Measurements from ENCODE around the gene RYR1. TPM values are rescaled to one million over a fixed set of nuclear protein-coding genes. Genes with fewer than 3 reads are reported as not detected.

The RYR1 gene
- total RNA-seq, 1 donor from 2014 or later: 0.65 TPM

GRCh38 chr19:38386300-38386970 lies 47.1 kb upstream of the RYR1 start:
- Mint-ChIP-seq H3K27ac (no peak overlapping the region), H3K27me3 (peaks cover 8% of the 10 kb centered on the region), H3K4me3 (ENCODE audit: low read depth) (no peak overlapping the region), H3K4me1 (ENCODE audit: low read depth) (peaks cover 9% of the 10 kb centered on the region), H3K9me3 (ENCODE audit: low read depth) (no peaks in the 10 kb centered on the region), H3K36me3 (ENCODE audit: insufficient read depth) (peaks cover 16% of the 10 kb centered on the region)
- TF ChIP-seq CTCF (IDR thresholded peaks at IDR 0.05; ENCODE audit: unreplicated experiment): no peak
- DNase-seq (ENCODE audit: low spot score, unreplicated experiment): no peak

- no peak for TF ChIP-seq CTCF (IDR thresholded peaks at IDR 0.05; ENCODE audit: unreplicated experiment)
- no peak for DNase-seq (ENCODE audit: low spot score, unreplicated experiment)
Measured at GRCh38 chr19:38386971-38387549, 46.4 kb upstream of the RYR1 start.

GRCh38 chr19:38387550-38388348 lies 45.7 kb upstream of the RYR1 start, which contains the start of gene GGN:
GGN (minus strand) TSS chr19:38388034; CDS start chr19:38387261, 773 bp downstream.
- peak within 1 kb of the TSS; percentile 84 for H3K4me3 Mint-ChIP-seq (ENCODE audit: low read depth)
- peak; percentile 85 for DNase-seq (ENCODE audit: low spot score, unreplicated experiment)
- H3K36me3 Mint-ChIP-seq (ENCODE audit: insufficient read depth): peaks cover 13% of the 10 kb centered on the region
- H3K9me3 Mint-ChIP-seq (ENCODE audit: low read depth): no peaks in the 10 kb centered on the region
- peaks cover 11% of the 10 kb centered on the region for H3K4me1 Mint-ChIP-seq (ENCODE audit: low read depth)
- peak within 1 kb of the TSS; percentile 91 for H3K27ac Mint-ChIP-seq
- no peak for TF ChIP-seq CTCF (IDR thresholded peaks at IDR 0.05; ENCODE audit: unreplicated experiment)
- peaks cover 10% of the 10 kb centered on the region for H3K27me3 Mint-ChIP-seq

More at GRCh38 chr19:38386971-38387549, 46.4 kb upstream of the RYR1 start:
- Mint-ChIP-seq H3K27ac (peak overlapping the region; percentile 77), H3K4me1 (ENCODE audit: low read depth) (peaks cover 9% of the 10 kb centered on the region), H3K4me3 (ENCODE audit: low read depth) (peak overlapping the region; percentile 84), H3K9me3 (ENCODE audit: low read depth) (no peaks in the 10 kb centered on the region), H3K36me3 (ENCODE audit: insufficient read depth) (peaks cover 13% of the 10 kb centered on the region), H3K27me3 (peaks cover 8% of the 10 kb centered on the region)

GRCh38 chr19:38388349-38389100 lies 45.0 kb upstream of the RYR1 start, which contains the start of gene SPRED3:
SPRED3 (plus strand) TSS chr19:38388697; CDS start chr19:38390303, 1,606 bp downstream.
- TF ChIP-seq CTCF (IDR thresholded peaks at IDR 0.05; ENCODE audit: unreplicated experiment): no peak
- Mint-ChIP-seq H3K4me1 (ENCODE audit: low read depth) (peaks cover 11% of the 10 kb centered on the region), H3K36me3 (ENCODE audit: insufficient read depth) (peaks cover 12% of the 10 kb centered on the region), H3K27ac (peak within 1 kb of the TSS; percentile 91), H3K9me3 (ENCODE audit: low read depth) (no peaks in the 10 kb centered on the region), H3K4me3 (ENCODE audit: low read depth) (peak within 1 kb of the TSS; percentile 84), H3K27me3 (peaks cover 12% of the 10 kb centered on the region)
- DNase-seq (ENCODE audit: low spot score, unreplicated experiment): peak; percentile 51

Measured in progenitor cell of endocrine pancreas (in vitro differentiated cells).